ENCODE results near the gene FNDC10. TPM values are rescaled to one million over a fixed set of nuclear protein-coding genes. Genes with fewer than 3 reads are reported as not detected.

The FNDC10 gene
- total RNA-seq, 1 experiment from 2014 or later, result 30.4 TPM

DNA sequence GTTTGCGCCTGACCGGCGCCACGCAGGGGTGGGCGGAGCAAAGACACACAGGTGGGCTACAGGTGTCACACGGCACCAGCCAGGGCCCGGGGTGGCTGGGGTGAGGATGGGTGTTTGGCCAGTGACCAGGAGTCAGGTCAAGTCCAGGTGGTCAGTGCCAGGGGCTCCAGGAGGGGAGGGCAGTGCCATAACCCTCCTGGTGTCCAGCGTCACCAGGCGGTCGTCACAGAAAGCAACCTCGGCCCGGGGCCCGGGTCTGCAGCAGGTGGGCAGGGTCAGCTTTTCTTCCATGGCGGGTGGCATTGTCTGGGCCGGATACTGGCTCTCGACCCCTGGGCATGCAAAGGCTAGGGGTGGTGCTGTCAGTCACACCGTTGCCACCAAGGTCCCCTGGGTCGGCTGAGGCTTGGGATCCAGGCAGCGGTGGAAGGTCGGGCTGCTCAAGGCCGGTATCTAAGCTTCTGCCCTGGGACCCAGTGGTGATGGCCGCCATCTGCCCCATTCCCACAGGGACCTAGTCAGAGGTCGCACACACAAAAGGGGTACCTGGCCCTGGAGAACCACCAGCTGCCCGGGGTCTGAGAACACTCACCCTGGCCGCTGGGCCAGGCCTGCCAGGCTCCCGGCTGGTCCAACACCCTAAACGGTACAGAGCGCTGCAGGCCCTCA, 1.8 kb downstream of the FNDC10 start:
- Mint-ChIP-seq H3K27me3 (ENCODE audit: low read depth) (peaks cover 25% of the 10 kb centered on the region), H3K36me3 (no peaks in the 10 kb centered on the region), H3K4me3 (peak overlapping the region; percentile 72), H3K27ac (no peak overlapping the region), H3K9me3 (no peaks in the 10 kb centered on the region), H3K4me1 (peaks cover 10% of the 10 kb centered on the region; the same call in 1 of the 2 replicates)
- DNase-seq (ENCODE audit: low spot score) (no peak), ATAC-seq (no peak)
- ChIA-PET CTCF (interaction anchor here (1.0 to 3.3 kb wide), 4 partner anchors 12 to 47 kb away, joined by 4 to 13 read pairs (median 4); partner anchors contain the start of gene MIB2), POLR2A (no interaction called here)
- TF ChIP-seq FOXJ3 (CRISPR knock-in tag; IDR thresholded peaks at IDR 0.05; ENCODE audit: borderline replicate concordance) (no peak), PRRX2 (CRISPR knock-in tag; IDR thresholded peaks at IDR 0.05) (no peak), ATF1 (CRISPR knock-in tag; IDR thresholded peaks at IDR 0.05) (no peak), ESRRA (CRISPR knock-in tag; IDR thresholded peaks at IDR 0.05; ENCODE audit: borderline replicate concordance) (no peak), E2F5 (CRISPR knock-in tag; IDR thresholded peaks at IDR 0.05) (no peak), FOXP4 (CRISPR knock-in tag; IDR thresholded peaks at IDR 0.05) (no peak), CTCF (IDR thresholded peaks at IDR 0.05) (no peak), ZNF317 (CRISPR knock-in tag; IDR thresholded peaks at IDR 0.05; ENCODE audit: borderline replicate concordance, low read depth) (no peak), GABPB1 (CRISPR knock-in tag; IDR thresholded peaks at IDR 0.05) (no peak), STAT6 (CRISPR knock-in tag; conservative IDR thresholded peaks at IDR 0.05; ENCODE audit: low read depth) (no peak), OVOL2 (CRISPR knock-in tag; IDR thresholded peaks at IDR 0.05; ENCODE audit: borderline replicate concordance) (no peak), NR3C1 (CRISPR knock-in tag; conservative IDR thresholded peaks at IDR 0.05; ENCODE audit: low read depth) (no peak), ZNF512 (CRISPR knock-in tag; IDR thresholded peaks at IDR 0.05; ENCODE audit: borderline replicate concordance) (no peak), E2F1 (CRISPR knock-in tag; IDR thresholded peaks at IDR 0.05) (no peak), GTF2I (CRISPR knock-in tag; conservative IDR thresholded peaks at IDR 0.05) (no peak), JAZF1 (CRISPR knock-in tag; IDR thresholded peaks at IDR 0.05) (no peak)
- TF ChIP-seq, protein P1, sequence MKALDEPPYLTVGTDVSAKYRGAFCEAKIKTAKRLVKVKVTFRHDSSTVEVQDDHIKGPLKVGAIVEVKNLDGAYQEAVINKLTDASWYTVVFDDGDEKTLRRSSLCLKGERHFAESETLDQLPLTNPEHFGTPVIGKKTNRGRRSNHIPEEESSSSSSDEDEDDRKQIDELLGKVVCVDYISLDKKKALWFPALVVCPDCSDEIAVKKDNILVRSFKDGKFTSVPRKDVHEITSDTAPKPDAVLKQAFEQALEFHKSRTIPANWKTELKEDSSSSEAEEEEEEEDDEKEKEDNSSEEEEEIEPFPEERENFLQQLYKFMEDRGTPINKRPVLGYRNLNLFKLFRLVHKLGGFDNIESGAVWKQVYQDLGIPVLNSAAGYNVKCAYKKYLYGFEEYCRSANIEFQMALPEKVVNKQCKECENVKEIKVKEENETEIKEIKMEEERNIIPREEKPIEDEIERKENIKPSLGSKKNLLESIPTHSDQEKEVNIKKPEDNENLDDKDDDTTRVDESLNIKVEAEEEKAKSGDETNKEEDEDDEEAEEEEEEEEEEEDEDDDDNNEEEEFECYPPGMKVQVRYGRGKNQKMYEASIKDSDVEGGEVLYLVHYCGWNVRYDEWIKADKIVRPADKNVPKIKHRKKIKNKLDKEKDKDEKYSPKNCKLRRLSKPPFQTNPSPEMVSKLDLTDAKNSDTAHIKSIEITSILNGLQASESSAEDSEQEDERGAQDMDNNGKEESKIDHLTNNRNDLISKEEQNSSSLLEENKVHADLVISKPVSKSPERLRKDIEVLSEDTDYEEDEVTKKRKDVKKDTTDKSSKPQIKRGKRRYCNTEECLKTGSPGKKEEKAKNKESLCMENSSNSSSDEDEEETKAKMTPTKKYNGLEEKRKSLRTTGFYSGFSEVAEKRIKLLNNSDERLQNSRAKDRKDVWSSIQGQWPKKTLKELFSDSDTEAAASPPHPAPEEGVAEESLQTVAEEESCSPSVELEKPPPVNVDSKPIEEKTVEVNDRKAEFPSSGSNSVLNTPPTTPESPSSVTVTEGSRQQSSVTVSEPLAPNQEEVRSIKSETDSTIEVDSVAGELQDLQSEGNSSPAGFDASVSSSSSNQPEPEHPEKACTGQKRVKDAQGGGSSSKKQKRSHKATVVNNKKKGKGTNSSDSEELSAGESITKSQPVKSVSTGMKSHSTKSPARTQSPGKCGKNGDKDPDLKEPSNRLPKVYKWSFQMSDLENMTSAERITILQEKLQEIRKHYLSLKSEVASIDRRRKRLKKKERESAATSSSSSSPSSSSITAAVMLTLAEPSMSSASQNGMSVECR (CRISPR knock-in tag; IDR thresholded peaks at IDR 0.05; ENCODE audit: borderline replicate concordance), result no peak
- TF ChIP-seq, protein P2, sequence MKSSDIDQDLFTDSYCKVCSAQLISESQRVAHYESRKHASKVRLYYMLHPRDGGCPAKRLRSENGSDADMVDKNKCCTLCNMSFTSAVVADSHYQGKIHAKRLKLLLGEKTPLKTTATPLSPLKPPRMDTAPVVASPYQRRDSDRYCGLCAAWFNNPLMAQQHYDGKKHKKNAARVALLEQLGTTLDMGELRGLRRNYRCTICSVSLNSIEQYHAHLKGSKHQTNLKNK (CRISPR knock-in tag; IDR thresholded peaks at IDR 0.05), result no peak
- TF ChIP-seq, protein P3, sequence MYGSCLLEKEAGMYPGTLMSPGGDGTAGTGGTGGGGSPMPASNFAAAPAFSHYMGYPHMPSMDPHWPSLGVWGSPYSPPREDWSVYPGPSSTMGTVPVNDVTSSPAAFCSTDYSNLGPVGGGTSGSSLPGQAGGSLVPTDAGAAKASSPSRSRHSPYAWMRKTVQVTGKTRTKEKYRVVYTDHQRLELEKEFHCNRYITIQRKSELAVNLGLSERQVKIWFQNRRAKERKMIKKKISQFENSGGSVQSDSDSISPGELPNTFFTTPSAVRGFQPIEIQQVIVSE (CRISPR knock-in tag; IDR thresholded peaks at IDR 0.05; ENCODE audit: borderline replicate concordance), result no peak

All from WTC11 (cell line).